ENCODE data around the gene HEG1.

The HEG1 gene

GRCh38 chr3:125006291-125006731 is 49.5 kb downstream of the HEG1 start:
- DNase-seq = no peak

GRCh38 chr3:125005676-125006075 is 50.1 kb downstream of the HEG1 start:
- DNase-seq = no peak

DNA sequence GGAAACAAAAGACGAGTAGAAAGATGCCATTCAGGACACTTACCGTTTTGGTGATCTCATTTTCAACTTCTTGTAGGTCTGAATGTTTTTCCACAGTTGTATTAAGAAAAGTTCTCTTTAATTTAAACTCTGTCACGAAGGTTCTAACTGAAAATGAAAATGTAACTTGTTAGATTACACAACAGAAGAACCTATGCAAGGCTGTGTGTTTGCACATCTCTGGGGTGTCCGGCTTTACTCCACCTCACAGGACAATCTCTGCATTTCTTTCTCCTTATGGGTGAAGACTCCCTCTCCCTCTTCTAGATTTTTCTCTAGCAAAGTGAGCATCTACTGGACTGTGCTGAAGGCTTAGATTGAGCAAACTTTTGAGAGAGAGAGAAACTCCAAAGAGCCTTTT is 50.6 kb downstream of the HEG1 start:
- no peak for DNase-seq

- DNase-seq = no peak
Measured at GRCh38 chr3:125003859-125004595, 51.8 kb downstream of the HEG1 start.

DNA sequence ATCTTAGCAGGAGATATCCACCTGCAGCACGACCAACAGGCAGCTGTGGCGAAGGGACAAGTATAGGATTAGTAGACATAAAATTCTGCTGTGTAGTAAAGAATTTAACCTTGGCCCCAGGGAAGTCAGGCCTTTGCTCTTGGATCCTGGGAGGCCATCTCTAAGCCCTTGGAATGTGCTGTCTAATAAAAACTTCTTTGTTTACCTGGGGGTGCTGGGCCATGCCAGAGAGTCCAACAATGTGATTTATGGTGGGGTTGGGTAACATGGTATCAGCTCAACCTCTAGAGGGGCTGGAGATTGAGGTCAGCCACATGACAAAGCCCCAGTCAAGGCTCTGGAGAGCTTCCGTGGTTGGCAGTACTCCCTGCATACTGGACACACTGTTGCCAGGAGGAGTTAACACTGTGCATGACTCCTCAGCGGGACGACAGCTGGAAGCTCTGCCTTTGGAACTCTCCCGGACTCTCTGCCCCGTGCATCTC is 52.4 kb downstream of the HEG1 start:
- no peak for DNase-seq

- DNase-seq = no peak
Measured at GRCh38 chr3:125002414-125003368, 53.1 kb downstream of the HEG1 start.

- DNase-seq = no peak
Measured at GRCh38 chr3:125001557-125002413, 54.0 kb downstream of the HEG1 start.

DNA sequence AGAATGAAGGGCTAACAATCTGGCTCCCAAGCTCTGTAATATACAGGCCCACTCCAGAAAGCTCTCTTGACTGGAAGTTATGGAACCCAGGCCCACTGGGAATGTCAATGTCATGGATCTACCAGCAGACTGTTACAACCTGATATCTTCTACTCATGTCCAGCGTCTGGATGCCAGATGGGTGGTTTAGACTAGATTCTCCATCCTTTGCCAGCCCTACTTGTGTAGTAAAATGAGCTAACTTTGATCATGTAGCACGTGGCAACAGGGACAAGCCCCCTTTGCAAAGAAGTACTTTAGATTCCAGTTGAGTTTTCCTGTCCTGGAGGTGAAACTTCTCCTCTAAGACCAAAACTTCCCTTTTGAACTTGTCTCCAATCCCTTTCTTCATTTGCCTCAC is 55.1 kb downstream of the HEG1 start:
- no peak for DNase-seq

DNA sequence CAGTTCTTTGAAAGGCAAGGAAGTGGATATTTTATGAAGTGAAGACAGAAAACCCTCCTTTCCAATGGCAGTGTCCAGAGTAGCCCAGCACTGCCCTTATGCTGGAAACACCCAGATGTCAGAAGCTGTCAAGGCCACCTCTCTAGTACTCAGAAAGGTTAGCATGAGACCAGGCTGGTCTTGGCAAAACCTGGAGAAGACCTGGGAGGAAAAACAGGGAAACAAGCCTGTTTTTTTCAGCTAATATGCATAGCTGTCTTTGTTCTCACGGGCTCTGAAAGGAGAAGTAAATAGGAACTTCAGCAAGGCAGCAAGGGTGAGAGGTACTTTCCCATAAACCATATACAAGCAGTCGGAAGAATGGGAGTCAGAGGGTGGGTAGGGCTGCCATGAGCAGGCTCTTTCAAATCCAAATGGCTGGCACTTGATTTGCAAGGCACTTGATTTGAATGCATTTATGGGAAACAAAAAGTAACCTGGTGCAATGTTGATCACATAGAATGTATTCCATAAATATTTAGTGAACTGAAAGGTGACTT is 55.8 kb downstream of the HEG1 start:
- no peak for DNase-seq

- no peak for DNase-seq
Measured at GRCh38 chr3:124999317-124999716, 56.5 kb downstream of the HEG1 start.

DNA sequence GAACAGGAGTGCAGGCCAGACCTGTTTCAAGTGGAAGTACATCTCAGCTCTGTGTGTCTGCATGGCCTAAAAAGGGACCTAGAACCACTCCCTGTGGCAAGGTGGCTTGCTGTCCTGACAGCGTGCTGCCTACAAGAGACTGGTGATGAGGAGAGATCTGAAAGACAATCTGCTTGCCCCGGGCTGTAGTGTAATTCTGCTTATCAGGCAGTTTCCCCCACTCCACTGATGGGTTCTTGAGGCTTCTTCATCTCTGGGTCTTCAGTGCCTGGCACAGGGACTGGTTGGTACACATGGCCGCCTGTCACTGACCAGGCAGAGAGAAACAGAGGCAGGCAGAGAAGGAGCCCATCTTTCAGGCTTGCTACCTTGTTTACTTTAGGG is 57.6 kb downstream of the HEG1 start:
- DNase-seq = no peak

GRCh38 chr3:124997303-124998246 is 58.2 kb downstream of the HEG1 start:
- DNase-seq = no peak

DNA sequence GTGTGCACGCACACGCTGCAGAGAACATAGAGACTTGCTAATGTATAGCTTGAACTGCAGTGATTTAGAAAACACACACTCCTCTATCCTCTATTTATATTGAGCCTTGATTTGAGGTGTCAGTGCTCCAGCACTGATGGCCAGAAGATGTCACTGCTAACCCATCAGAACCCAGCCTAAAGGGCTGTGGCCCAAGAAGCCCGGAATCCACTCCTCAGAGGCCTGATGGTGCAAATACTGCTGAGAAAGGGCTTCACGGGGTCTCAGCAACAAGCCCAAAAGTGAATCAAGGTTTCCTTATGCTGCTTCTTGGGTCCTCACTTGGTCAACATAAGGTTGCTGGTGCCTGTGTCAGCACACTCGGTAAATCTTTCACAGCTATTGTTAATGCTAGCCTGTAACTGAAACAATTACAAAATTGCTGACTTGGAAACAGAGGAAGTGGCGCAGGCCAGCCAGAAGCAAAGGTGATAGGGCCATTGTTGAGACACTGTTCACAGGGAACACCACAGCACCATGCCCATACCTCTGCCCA is 60.3 kb downstream of the HEG1 start:
- DNase-seq = peak; percentile 56

DNA sequence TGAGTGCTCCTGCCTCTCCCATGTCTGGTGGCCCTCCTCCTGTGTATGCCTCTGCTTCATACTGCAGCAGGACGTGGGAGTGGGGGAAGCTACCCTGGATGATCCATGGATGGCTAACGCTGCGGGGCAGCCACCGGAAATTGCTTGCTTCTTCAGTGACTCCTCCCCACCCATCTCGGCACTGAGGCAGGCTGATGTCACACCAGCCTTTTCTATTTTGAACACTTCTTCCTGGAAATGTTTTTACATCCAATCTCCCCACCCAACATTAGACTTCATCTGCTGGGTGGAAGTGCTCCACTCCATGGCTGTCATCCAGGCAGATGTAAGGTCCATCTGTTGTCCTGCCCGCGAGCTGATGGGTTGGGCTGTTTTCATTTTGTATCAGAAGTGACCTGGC is 62.3 kb downstream of the HEG1 start:
- DNase-seq = no peak

DNA sequence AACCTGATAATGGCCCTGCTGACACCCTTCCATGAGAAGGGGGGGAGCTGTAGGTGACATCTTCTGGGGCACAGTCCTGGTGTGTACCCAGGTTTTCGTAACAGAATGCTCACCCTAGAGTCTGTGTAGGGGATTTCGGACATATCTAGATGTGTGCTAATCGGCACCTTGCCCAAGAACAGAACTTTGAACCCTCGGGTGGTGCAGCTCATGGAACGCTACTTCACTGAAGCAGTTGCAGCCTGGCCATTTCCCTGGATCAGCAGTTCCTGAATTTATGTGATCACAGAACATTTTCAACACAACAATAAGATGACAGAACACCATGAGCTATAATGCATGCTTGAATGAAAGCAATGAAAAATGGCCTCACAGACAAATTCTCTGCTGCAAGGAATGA is 63.8 kb downstream of the HEG1 start:
- DNase-seq = no peak

GRCh38 chr3:124986192-124987143 is 69.3 kb downstream of the HEG1 start:
- no peak for DNase-seq

GRCh38 chr3:124985349-124985748 is 70.4 kb downstream of the HEG1 start:
- DNase-seq = no peak

GRCh38 chr3:124984754-124985153 is 71.0 kb downstream of the HEG1 start:
- no peak for DNase-seq

DNA sequence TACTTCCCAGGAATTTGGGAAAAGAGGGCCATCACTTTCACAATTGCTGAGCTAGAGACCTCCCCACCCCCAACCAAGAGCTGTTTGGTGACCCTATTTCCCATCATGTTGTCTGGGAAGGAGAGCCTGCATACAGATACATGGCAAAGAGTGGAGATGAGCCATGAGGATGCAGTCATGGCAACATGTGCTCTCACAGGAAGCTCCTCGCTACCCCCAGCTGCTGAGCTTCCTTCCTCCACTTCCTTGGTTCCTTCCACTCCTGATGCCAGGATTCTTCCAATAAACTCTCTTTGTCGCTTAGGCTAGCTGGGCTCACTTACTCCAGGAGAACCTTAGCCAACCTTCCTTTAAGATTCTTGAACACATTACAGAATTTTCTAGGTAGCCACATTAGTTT is 72.9 kb downstream of the HEG1 start:
- no peak for DNase-seq

- no peak for DNase-seq
Measured at GRCh38 chr3:124981472-124981871, 74.3 kb downstream of the HEG1 start.
